SU-DHL-6 (cell line): ENCODE data around the gene RPS17.

Experiments used
- H2AFZ ChIP-seq: fragments of 200-600 bp; sonication (generic); 2 replicates; pipeline ENCODE4 v1.6.1; 2014; ENCODE audit warnings: low read depth, mild to moderate bottlenecking, moderate library complexity, mixed read lengths, antibody characterized with exemption, low read length; ENCODE audit not compliant: severe bottlenecking
- H3F3A ChIP-seq: fragments of 200-600 bp; shearing (Covaris generic); 2 replicates; pipeline ENCODE4 v1.6.0; 2016; ENCODE audit warnings: antibody characterized with exemption, mild to moderate bottlenecking; ENCODE audit not compliant: insufficient read depth
- H3K27ac ChIP-seq: fragments of 200-600 bp; sonication (generic); 2 replicates; pipeline ENCODE4 v1.5.1; 2016; ENCODE audit warnings: low read depth, mild to moderate bottlenecking, low read length, moderate library complexity, mixed read lengths
- H3K27me3 ChIP-seq: fragments of 200-600 bp; sonication (generic), shearing (Covaris generic); 2 replicates; pipeline ENCODE4 v1.6.0; 2014; ENCODE audit warnings: mild to moderate bottlenecking, low read length
- H3K36me3 ChIP-seq: fragments of 200-600 bp; sonication (generic); 2 replicates; pipeline ENCODE4 v1.6.1; 2014; ENCODE audit warnings: mild to moderate bottlenecking, low read length, mixed read lengths
- H3K4me2 ChIP-seq: fragments of 300-600, 200-600 bp; shearing (Covaris generic), sonication (generic); 2 replicates; pipeline ENCODE4 v1.6.0; 2014; ENCODE audit warnings: low read length, low read depth, mild to moderate bottlenecking; ENCODE audit not compliant: poor library complexity, severe bottlenecking
- H3K4me3 ChIP-seq: fragments of 200-600 bp; sonication (generic); 2 replicates; pipeline ENCODE4 v1.5.1; 2014; ENCODE audit warnings: antibody characterized with exemption, low read length, mild to moderate bottlenecking, mixed read lengths; ENCODE audit not compliant: insufficient read depth, poor library complexity, severe bottlenecking
- H3K79me2 ChIP-seq: fragments of 200-600 bp; sonication (generic); 2 replicates; pipeline ENCODE4 v1.6.1; 2014; ENCODE audit warnings: mild to moderate bottlenecking, low read length, moderate library complexity; ENCODE audit not compliant: insufficient read depth
- H3K9ac ChIP-seq: fragments of 200-600 bp; sonication (generic); 2 replicates; pipeline ENCODE4 v1.7.0; 2014; ENCODE audit warnings: mild to moderate bottlenecking, low read length
- H3K9me2 ChIP-seq: fragments of 200-600 bp; sonication (generic); replicated peaks from 2 replicates; pipeline ENCODE4 v1.6.1; 2014; ENCODE audit warnings: low read length; ENCODE audit not compliant: insufficient read depth
- H3K9me3 ChIP-seq: fragments of 200-600 bp; sonication (generic); 2 replicates; pipeline ENCODE4 v1.6.1; 2014; ENCODE audit warnings: low read length, mixed read lengths; ENCODE audit not compliant: insufficient read depth
- H4K20me1 ChIP-seq: fragments of 200-600 bp; sonication (generic); 2 replicates; pipeline ENCODE4 v1.6.1; 2014; ENCODE audit warnings: low read depth, mild to moderate bottlenecking, antibody characterized with exemption, low read length, moderate library complexity, mixed read lengths
- CTCF ChIP-seq: fragments of 200-600 bp; sonication (generic); IDR thresholded peaks from one replicate; pipeline ENCODE4 v1.5.1; 2017; ENCODE audit warnings: antibody characterized with exemption, mild to moderate bottlenecking, low read length, moderate library complexity; ENCODE audit not compliant: insufficient read depth, poor library complexity, severe bottlenecking
- EZH2phosphoT487 ChIP-seq: fragments of 200-600 bp; sonication (generic), shearing (Covaris generic); conservative IDR thresholded peaks from 2 replicates; pipeline ENCODE4 v1.6.1; 2018; ENCODE audit warnings: mild to moderate bottlenecking, antibody characterized with exemption, low read length, moderate library complexity, mixed read lengths

The RPS17 gene

DNA sequence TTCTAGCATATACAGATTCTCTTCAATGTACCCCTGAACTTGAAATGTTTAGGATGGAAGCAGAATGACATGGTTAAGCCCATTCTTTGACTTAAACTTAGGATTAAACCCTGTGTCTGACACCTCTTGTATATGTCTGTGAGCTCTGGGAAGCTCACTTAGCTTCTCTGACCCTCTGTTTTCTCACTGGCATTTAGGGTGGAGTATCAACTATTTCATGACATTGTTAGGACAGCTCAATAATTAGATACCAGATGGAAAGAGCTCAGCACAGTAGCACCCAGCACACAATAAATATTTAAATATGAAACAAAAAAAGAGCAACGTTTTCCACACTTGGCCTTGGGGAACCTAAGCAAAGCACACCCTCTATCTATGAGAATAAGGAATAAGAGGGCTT, 18.2 kb upstream of the RPS17 start:
- Histone ChIP-seq H3K9ac (no peak overlapping the region), H3K27ac (no peak overlapping the region), H3K9me3 (no peaks in the 10 kb centered on the region), H3K36me3 (no peaks in the 10 kb centered on the region), H2AFZ (no peak overlapping the region), H3K4me2 (no peak overlapping the region), H4K20me1 (no peaks in the 10 kb centered on the region), H3F3A (no peaks in the 10 kb centered on the region), H3K9me2 (no peaks in the 10 kb centered on the region), H3K4me3 (no peak overlapping the region), H3K27me3 (no peaks in the 10 kb centered on the region), H3K79me2 (no peaks in the 10 kb centered on the region)
- TF ChIP-seq CTCF (no peak), EZH2phosphoT487 (no peak)

- H3K27me3 ChIP-seq: no peaks in the 10 kb centered on the region
- no peak overlapping the region for H3K4me2 ChIP-seq
- TF ChIP-seq CTCF: no peak
- H3K9ac ChIP-seq: no peak overlapping the region
- no peaks in the 10 kb centered on the region for H3K36me3 ChIP-seq
- H2AFZ ChIP-seq: no peak overlapping the region
- no peaks in the 10 kb centered on the region for H3K9me2 ChIP-seq
- H3K27ac ChIP-seq: no peak overlapping the region
- H4K20me1 ChIP-seq: no peaks in the 10 kb centered on the region
- no peaks in the 10 kb centered on the region for H3K79me2 ChIP-seq
- no peak overlapping the region for H3K4me3 ChIP-seq
- no peaks in the 10 kb centered on the region for H3K9me3 ChIP-seq
- no peaks in the 10 kb centered on the region for H3F3A ChIP-seq
Observed at GRCh38 chr15:82556315-82557035, 16.2 kb upstream of the RPS17 start.

- Histone ChIP-seq H2AFZ (no peak overlapping the region), H3K4me2 (no peak overlapping the region), H3K9ac (no peak overlapping the region), H3F3A (no peaks in the 10 kb centered on the region), H3K9me2 (no peaks in the 10 kb centered on the region), H3K79me2 (no peaks in the 10 kb centered on the region), H3K9me3 (no peaks in the 10 kb centered on the region), H3K4me3 (no peak overlapping the region), H3K27ac (no peak overlapping the region), H3K36me3 (no peaks in the 10 kb centered on the region), H3K27me3 (no peaks in the 10 kb centered on the region), H4K20me1 (no peaks in the 10 kb centered on the region)
- no peak for TF ChIP-seq CTCF
- TF ChIP-seq EZH2phosphoT487: no peak
Observed at GRCh38 chr15:82554849-82555248, 14.6 kb upstream of the RPS17 start.
